Measurements from ENCODE around the gene LKAAEAR1. TPM values are rescaled to one million over a fixed set of nuclear protein-coding genes. Genes with fewer than 3 reads are reported as not detected.
"Not testable (repeated sequence)": the region's sequence is repeated elsewhere in the genome, so short reads cannot be mapped to it uniquely, and the experiment has no call there.

LKAAEAR1 gene
- total and polyA plus RNA-seq, 2 donors, result 0.14 to 0.80 TPM

GRCh38 chr20:64119681-64120341 is 35.6 kb upstream of the LKAAEAR1 start:
- H3K9me3 ChIP-seq (ENCODE audit: control insufficient read depth in 2 of 2, insufficient read depth in 1 of 2, low read length in 1 of 2), result no peaks in the 10 kb centered on the region
- no peak overlapping the region for H3K4me3 ChIP-seq (ENCODE audit: low read length in 2 of 2)
- DNase-seq (ENCODE audit: low read depth in 6 of 9, low spot score in 9 of 9), result peak in 1 of 9 donors; percentile 27
- H3K4me1 ChIP-seq (ENCODE audit: control insufficient read depth in 2 of 2, insufficient read depth in 2 of 2, low read length in 2 of 2), result peaks cover 0 to 15% of the 10 kb centered on the region in 2 donors
- H3K36me3 ChIP-seq (ENCODE audit: control insufficient read depth in 2 of 2, insufficient read depth in 2 of 2, low read length in 1 of 2), result no peaks in the 10 kb centered on the region
- WGBS, result 69% methylated on average over 14 of the region's 14 CpGs
- H3K27me3 ChIP-seq (ENCODE audit: control insufficient read depth in 2 of 2, insufficient read depth in 1 of 2, low read length in 1 of 2), result peaks cover 0 to 13% of the 10 kb centered on the region in 2 donors
- no peak overlapping the region for H3K27ac ChIP-seq (ENCODE audit: low read depth in 1 of 2, low read length in 1 of 2)

DNA sequence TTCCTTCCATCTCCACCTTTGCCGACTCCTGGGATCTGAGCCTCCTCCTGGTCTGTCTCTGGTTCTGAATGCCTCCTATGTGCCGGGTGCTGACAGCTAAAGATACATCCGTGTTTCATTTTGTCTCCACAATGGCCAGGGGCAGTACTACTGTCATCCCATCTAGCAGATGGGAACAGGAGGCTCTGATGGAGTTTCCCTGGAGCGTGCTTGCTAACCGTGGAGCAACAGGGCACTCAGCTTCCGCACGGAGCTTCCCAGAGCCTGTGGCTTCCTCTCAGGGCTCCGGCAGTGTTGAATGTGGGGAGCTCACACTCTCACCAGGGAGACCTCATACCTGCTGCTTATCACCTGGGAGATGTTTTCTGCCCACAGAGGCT is 35.1 kb upstream of the LKAAEAR1 start:
- DNase-seq (ENCODE audit: low read depth in 6 of 9, low spot score in 9 of 9), result no peak
- Histone ChIP-seq H3K36me3 (ENCODE audit: control insufficient read depth in 2 of 2, insufficient read depth in 2 of 2, low read length in 1 of 2) (no peaks in the 10 kb centered on the region), H3K4me3 (ENCODE audit: low read length in 2 of 2) (no peak overlapping the region), H3K4me1 (ENCODE audit: control insufficient read depth in 2 of 2, insufficient read depth in 2 of 2, low read length in 2 of 2) (peaks cover 0 to 15% of the 10 kb centered on the region in 2 donors), H3K27ac (ENCODE audit: low read depth in 1 of 2, low read length in 1 of 2) (no peak overlapping the region), H3K9me3 (ENCODE audit: control insufficient read depth in 2 of 2, insufficient read depth in 1 of 2, low read length in 1 of 2) (no peaks in the 10 kb centered on the region), H3K27me3 (ENCODE audit: control insufficient read depth in 2 of 2, insufficient read depth in 1 of 2, low read length in 1 of 2) (peaks cover 0 to 13% of the 10 kb centered on the region in 2 donors)
- WGBS, result 95% methylated on average over 8 of the region's 8 CpGs

GRCh38 chr20:64117432-64117777 is 33.2 kb upstream of the LKAAEAR1 start:
- not testable (repeated sequence) for H3K36me3 ChIP-seq (ENCODE audit: control insufficient read depth in 2 of 2, insufficient read depth in 2 of 2, low read length in 1 of 2); H3K9me3 ChIP-seq (ENCODE audit: control insufficient read depth in 2 of 2, insufficient read depth in 1 of 2, low read length in 1 of 2); H3K27ac ChIP-seq (ENCODE audit: low read depth in 1 of 2, low read length in 1 of 2); DNase-seq (ENCODE audit: low read depth in 6 of 9, low spot score in 9 of 9); H3K4me3 ChIP-seq (ENCODE audit: low read length in 2 of 2)
- peaks cover 0 to 12% of the 10 kb centered on the region in 2 donors for H3K27me3 ChIP-seq (ENCODE audit: control insufficient read depth in 2 of 2, insufficient read depth in 1 of 2, low read length in 1 of 2)
- peaks cover 0 to 15% of the 10 kb centered on the region in 2 donors for H3K4me1 ChIP-seq (ENCODE audit: control insufficient read depth in 2 of 2, insufficient read depth in 2 of 2, low read length in 2 of 2)
- WGBS, result 77% methylated on average over 6 of the region's 6 CpGs

DNA sequence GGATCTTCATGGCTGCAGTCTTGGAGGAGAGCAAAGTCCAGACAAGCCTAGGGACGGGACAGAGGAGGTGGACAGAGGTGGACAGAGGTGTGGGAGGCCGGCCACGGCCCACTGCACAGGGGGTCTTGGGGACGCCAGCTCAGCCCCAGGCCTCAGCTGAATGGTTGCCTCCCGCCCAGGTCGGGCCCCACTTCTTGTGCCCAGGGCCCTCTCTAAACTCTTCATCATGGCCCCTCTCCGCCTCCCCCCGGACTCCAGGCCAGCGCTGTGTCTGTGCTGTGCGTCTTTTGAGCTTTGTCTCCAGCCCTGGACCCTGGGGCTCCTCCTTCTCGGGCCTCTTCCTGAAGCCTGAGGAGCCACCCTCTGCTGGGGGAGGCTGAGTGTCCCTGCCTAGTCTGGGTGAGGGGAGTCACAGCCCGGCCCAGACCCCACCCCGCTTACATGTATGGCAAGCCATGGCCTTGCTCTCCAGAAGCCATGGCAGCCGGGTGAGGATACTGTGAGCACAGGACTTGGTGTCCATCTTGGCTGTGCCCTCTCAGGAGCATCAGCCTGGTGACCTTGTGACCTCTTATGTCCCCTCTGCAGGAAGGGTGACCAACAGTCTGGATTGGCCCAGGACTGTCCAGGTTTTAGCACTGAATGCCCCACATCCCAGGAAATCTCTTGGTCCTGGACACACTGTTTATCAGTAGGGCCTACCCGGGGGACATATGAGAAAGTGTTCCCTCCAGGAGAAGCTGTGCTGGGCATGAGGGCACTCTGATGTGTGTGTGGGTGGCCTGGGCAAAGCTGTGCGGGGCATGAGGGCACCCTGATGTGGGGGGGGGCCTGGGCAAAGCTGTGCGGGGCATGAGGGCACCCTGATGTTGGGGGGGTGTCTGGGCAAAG is 32.6 kb upstream of the LKAAEAR1 start:
- H3K27ac ChIP-seq (ENCODE audit: low read depth in 1 of 2, low read length in 1 of 2), result no peak overlapping the region
- H3K27me3 ChIP-seq (ENCODE audit: control insufficient read depth in 2 of 2, insufficient read depth in 1 of 2, low read length in 1 of 2), result peaks cover 0 to 10% of the 10 kb centered on the region in 2 donors
- WGBS, result 95% methylated on average over 17 of the region's 17 CpGs
- H3K36me3 ChIP-seq (ENCODE audit: control insufficient read depth in 2 of 2, insufficient read depth in 2 of 2, low read length in 1 of 2), result no peaks in the 10 kb centered on the region
- H3K9me3 ChIP-seq (ENCODE audit: control insufficient read depth in 2 of 2, insufficient read depth in 1 of 2, low read length in 1 of 2), result no peaks in the 10 kb centered on the region
- DNase-seq (ENCODE audit: low read depth in 6 of 9, low spot score in 9 of 9), result no peak
- no peak overlapping the region for H3K4me3 ChIP-seq (ENCODE audit: low read length in 2 of 2)
- peaks cover 0 to 15% of the 10 kb centered on the region in 2 donors for H3K4me1 ChIP-seq (ENCODE audit: control insufficient read depth in 2 of 2, insufficient read depth in 2 of 2, low read length in 2 of 2)

DNA sequence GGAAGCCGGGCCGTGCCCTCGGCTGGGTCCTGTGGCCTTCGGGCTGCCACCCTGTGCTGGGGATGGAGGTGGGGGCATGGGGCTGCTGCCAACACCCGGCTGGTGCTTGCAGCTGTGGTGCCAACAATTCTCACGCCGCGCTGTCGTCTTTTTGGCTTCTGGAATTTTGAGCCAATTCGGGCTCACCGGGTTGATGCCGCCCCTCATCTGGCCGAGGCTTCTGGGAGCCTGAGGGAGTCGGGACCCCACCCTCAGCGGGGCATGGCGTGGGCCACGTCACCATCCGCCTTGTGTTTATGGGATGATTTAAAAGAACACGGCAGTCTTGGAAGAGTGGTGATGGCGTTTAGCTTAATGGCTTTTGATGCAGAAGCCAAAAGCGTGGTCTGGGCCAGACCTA is 31.8 kb upstream of the LKAAEAR1 start:
- peaks cover 0 to 15% of the 10 kb centered on the region in 2 donors for H3K4me1 ChIP-seq (ENCODE audit: control insufficient read depth in 2 of 2, insufficient read depth in 2 of 2, low read length in 2 of 2)
- H3K36me3 ChIP-seq (ENCODE audit: control insufficient read depth in 2 of 2, insufficient read depth in 2 of 2, low read length in 1 of 2), result no peaks in the 10 kb centered on the region
- peaks cover 0 to 4% of the 10 kb centered on the region in 2 donors for H3K27me3 ChIP-seq (ENCODE audit: control insufficient read depth in 2 of 2, insufficient read depth in 1 of 2, low read length in 1 of 2)
- no peaks in the 10 kb centered on the region for H3K9me3 ChIP-seq (ENCODE audit: control insufficient read depth in 2 of 2, insufficient read depth in 1 of 2, low read length in 1 of 2)
- 95% methylated on average over 21 of the region's 21 CpGs for WGBS
- H3K27ac ChIP-seq (ENCODE audit: low read depth in 1 of 2, low read length in 1 of 2), result no peak overlapping the region
- no peak overlapping the region for H3K4me3 ChIP-seq (ENCODE audit: low read length in 2 of 2)
- no peak for DNase-seq (ENCODE audit: low read depth in 6 of 9, low spot score in 9 of 9)

DNA sequence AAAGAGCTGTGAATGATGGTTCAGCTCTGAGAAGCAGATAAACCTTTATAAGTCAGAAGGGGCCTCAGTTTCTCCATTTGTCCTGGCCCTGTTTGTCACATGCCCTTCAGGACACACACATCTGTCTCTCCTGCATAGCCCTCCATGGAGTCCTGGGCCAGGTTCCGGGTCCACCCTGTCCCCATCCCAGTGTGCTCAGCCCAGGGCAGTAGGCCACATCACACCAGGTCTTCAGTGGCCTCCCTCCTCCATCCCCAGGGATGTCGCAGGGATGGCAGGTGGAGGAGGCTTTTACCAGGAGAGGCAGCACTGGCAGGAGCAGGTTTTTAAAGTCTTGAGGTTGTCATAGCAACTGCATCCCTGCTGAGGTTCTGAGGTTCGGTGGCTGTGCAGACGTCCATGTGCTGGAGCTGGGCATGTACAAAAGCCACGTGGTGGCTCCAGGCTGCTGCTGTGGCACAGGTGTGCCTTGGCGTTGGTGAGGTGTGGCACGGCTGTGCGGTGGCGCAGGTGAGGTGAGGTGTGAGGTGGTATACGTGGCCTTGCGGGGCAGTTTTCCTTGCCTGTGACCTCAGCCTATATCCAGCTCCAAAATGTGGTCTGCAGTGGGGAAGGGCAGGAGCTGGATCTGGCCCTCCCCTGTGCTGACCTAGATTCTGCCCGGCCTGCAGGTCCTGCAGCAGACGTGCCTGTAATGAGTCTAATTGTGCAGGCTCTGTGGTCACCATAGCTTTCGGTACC is 31.1 kb upstream of the LKAAEAR1 start:
- no peaks in the 10 kb centered on the region for H3K27me3 ChIP-seq (ENCODE audit: control insufficient read depth in 2 of 2, insufficient read depth in 1 of 2, low read length in 1 of 2)
- H3K4me1 ChIP-seq (ENCODE audit: control insufficient read depth in 2 of 2, insufficient read depth in 2 of 2, low read length in 2 of 2), result peaks cover 0 to 9% of the 10 kb centered on the region in 2 donors
- WGBS, result 92% methylated on average over 14 of the region's 14 CpGs
- DNase-seq (ENCODE audit: low read depth in 6 of 9, low spot score in 9 of 9), result no peak
- no peaks in the 10 kb centered on the region for H3K36me3 ChIP-seq (ENCODE audit: control insufficient read depth in 2 of 2, insufficient read depth in 2 of 2, low read length in 1 of 2)
- H3K9me3 ChIP-seq (ENCODE audit: control insufficient read depth in 2 of 2, insufficient read depth in 1 of 2, low read length in 1 of 2), result no peaks in the 10 kb centered on the region
- H3K4me3 ChIP-seq (ENCODE audit: low read length in 2 of 2), result no peak overlapping the region
- H3K27ac ChIP-seq (ENCODE audit: low read depth in 1 of 2, low read length in 1 of 2), result no peak overlapping the region

DNA sequence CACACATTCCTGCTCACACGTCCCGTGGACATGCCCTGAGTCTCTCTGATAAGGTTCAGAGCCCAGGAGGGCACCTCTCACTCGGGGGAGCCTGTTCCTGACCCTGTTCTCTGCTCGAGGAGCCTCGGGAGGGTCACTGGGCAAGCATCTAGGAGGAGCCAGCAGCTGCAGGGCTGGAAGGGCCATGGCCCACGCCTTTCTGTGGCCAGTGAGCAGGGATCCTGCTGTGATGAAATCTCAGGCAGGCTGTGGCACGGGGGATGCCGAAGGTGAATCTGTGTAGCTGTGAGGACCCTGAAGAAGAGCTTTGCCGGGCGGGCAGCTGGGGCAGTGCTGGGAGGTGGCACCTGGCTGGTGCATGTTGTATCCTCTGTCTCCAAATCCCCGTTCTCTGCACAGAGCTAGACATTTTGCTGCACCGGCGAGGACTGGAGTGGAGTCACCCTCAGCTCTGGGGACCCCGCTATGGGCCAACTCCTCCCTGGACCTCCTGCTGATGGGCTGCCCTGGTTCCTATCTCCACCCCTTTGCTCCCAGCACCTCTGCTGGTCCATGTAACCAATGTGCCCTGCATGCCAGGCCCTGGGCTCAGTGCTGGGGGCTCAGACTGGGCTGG is 30.3 kb upstream of the LKAAEAR1 start:
- Histone ChIP-seq H3K27ac (ENCODE audit: low read depth in 1 of 2, low read length in 1 of 2) (no peak overlapping the region), H3K4me1 (ENCODE audit: control insufficient read depth in 2 of 2, insufficient read depth in 2 of 2, low read length in 2 of 2) (peaks cover 0 to under 1% of the 10 kb centered on the region in 2 donors), H3K9me3 (ENCODE audit: control insufficient read depth in 2 of 2, insufficient read depth in 1 of 2, low read length in 1 of 2) (no peaks in the 10 kb centered on the region), H3K36me3 (ENCODE audit: control insufficient read depth in 2 of 2, insufficient read depth in 2 of 2, low read length in 1 of 2) (no peaks in the 10 kb centered on the region), H3K4me3 (ENCODE audit: low read length in 2 of 2) (no peak overlapping the region), H3K27me3 (ENCODE audit: control insufficient read depth in 2 of 2, insufficient read depth in 1 of 2, low read length in 1 of 2) (no peaks in the 10 kb centered on the region)
- no peak for DNase-seq (ENCODE audit: low read depth in 6 of 9, low spot score in 9 of 9)
- WGBS, result 95% methylated on average over 14 of the region's 14 CpGs

GRCh38 chr20:64113796-64114355 is 29.7 kb upstream of the LKAAEAR1 start:
- Histone ChIP-seq H3K27me3 (ENCODE audit: control insufficient read depth in 2 of 2, insufficient read depth in 1 of 2, low read length in 1 of 2) (no peaks in the 10 kb centered on the region), H3K27ac (ENCODE audit: low read depth in 1 of 2, low read length in 1 of 2) (no peak overlapping the region), H3K36me3 (ENCODE audit: control insufficient read depth in 2 of 2, insufficient read depth in 2 of 2, low read length in 1 of 2) (no peaks in the 10 kb centered on the region), H3K4me1 (ENCODE audit: control insufficient read depth in 2 of 2, insufficient read depth in 2 of 2, low read length in 2 of 2) (no peaks in the 10 kb centered on the region), H3K9me3 (ENCODE audit: control insufficient read depth in 2 of 2, insufficient read depth in 1 of 2, low read length in 1 of 2) (no peaks in the 10 kb centered on the region), H3K4me3 (ENCODE audit: low read length in 2 of 2) (no peak overlapping the region)
- WGBS, result 94% methylated on average over 13 of the region's 13 CpGs
- DNase-seq (ENCODE audit: low read depth in 6 of 9, low spot score in 9 of 9), result no peak
